IPS-18c (cell line): ENCODE results near the gene GBF1.
"Not testable (repeated sequence)": the region's sequence is repeated elsewhere in the genome, so short reads cannot be mapped to it uniquely, and the experiment has no call there.

ENCODE experiments used
- H3K4me3 ChIP-seq: 2 replicates; pipeline ENCODE4 v1.7.0; 2013; ENCODE audit warnings: low read depth, mild to moderate bottlenecking, low read length, moderate library complexity; ENCODE audit not compliant: insufficient read depth
- H3K9me3 ChIP-seq: one replicate; pipeline ENCODE4 v1.6.1; 2013; ENCODE audit warnings: mild to moderate bottlenecking, low read length, moderate library complexity; ENCODE audit not compliant: control insufficient read depth, insufficient read depth

GBF1 gene

DNA sequence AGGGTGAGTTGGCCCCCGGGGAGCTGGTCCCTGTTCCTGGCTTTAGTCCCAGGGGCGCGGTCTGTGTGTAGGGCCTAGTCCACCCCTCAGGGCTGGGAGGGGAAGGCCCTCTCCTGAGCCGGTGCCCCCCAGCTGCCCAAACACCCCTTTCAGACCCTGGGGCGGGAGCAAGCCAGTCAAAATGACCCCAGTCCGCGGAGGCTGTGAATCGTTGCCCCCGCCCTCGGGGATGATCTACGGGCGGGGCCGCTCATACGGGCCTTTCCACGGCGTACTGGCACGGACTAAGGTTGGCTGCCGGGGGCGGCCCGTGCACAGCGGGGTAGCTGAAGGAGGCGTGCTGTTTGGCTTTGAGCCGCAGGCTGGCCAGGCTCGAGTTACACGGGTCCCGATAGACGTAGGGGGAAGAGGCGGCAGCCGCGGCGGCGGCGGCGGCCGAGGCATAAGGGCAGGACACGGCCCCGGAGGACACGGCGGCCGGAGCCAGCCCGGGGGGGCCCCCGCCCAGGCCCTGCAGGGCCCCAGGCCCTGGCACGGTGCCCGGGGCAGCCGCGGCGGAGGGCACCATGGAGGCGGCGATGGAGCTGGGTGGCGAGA, 15.0 kb upstream of the GBF1 start:
- Histone ChIP-seq H3K4me3 (peak overlapping the region; percentile 64), H3K9me3 (peaks cover 2% of the 10 kb centered on the region)

DNA sequence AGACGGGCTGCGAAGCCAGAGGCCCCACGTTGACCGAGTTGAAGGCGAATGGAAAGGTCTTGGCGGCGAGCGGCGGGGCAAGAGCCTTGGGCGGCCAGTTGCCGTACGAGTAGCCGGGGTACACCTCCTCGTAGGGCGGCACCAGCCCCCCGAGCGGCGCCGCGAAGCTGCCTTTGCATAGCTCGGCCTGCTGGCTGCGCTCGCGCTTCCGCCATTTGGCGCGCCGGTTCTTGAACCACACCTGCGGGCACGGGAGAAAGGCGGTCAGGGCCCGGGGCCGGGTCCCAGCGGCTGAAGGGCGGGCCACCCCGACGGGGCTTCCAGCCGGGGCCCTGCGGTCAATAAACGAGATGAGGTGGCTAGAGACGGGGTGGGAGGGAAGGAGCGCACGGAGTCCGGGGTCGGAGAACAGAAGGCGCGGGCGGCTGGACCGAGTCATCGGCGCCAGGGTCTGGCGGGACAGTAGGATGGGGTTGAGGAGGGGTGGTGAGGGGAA, 14.4 kb upstream of the GBF1 start:
- Histone ChIP-seq H3K4me3 (peak overlapping the region; percentile 64), H3K9me3 (peaks cover 2% of the 10 kb centered on the region)

DNA sequence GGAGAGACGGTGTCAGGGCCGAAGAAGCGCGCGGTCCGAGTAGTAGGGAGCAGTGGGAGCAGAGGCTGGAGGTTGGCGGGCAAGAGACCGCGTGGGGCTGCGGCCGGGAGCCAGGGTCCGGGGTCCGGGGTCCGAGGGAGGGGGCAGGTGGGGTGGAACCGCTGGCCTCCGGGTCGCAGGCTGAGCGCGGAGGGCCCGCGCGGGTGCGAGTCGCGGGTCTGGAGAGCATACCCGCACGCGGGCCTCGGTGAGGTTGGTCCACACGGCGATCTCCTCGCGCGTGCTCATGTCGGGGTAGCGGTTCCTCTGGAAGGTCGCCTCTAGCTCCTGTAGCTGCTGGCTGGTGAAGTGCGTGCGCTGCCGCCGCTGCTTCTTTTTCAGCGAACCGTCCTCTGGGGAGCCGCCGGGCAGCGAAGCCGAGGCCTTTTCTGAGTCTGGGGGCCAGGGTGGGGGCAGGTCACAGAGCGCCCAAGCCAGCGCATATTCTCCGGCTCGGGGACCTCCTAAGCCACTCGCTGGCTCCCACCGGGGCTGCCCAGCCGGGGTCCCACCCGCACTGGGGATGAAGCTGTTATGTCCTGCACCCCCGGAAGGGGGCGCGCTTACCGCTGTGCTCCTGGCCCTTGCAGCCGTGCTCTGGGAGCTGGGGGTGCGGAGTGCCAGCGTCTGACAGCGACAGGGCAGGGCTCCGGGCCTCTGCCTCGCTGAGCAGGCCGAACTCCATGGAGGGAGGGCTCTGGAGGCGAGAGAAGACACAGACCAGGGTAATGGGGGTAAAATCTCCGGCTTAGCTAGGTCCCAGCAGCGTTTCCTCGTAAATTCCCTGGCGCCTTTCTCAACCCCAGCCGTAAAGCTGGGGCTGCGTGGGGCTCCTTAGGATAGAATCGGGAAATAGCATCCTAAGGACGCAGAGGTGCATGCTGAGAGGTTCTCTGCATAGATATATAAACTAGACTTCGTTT, 13.7 kb upstream of the GBF1 start:
- Histone ChIP-seq H3K9me3 (peaks cover 2% of the 10 kb centered on the region), H3K4me3 (peak overlapping the region; percentile 64)

DNA sequence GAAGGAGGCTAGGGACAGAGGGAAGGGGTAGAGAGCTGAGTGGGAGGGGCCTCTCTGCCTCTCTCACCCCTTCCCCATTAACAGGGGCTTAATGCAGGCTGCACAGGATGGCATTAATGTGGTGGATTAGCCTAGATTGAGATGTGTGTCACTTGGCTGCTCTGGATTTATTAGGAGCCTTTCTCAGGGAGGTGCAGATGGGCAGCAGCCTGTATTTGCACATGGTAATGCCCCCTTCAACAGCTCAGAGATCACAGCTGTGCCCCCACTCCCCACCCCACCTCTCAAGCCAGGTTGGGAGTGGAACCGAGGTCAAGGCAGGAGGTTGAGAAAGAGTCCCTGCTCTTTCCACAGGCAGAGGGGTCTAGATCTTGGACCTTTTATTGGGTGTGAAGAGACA, 11.3 kb upstream of the GBF1 start:
- Histone ChIP-seq H3K9me3 (peaks cover 2% of the 10 kb centered on the region), H3K4me3 (no peak overlapping the region)

DNA sequence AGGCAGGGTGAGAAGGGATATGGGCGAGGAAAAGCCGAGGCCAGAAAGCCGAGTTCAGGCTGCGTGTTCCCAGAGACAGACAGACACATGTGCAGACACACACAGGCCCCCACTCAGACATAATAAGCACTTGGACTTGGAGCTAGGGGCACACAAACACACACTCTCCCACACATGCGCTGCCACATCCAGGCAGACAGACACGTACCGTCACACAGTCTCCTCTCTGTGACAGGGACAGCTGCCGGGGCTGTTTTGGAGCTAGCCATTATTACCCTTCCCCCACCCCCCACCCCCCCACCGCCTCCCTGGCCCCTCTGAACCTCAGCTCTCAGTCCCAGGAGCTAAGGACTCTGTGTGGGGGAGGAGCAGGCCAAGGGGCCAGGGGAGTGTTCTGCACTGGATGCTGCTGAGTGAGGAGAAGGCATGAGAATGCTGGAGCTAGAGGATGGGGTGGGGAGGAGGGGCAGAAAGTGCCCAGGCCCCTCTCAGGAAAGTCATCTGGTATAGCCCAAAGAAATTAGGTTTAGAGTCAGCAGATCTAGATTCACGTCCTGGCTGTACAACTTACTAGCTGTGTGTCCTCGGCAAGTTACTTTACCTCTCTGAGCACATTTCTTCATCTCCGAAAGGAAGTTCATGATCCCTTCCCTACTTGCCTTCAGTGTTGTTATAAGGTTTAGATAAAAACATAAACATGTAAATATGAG, 10.3 kb upstream of the GBF1 start:
- Histone ChIP-seq H3K4me3 (no peak overlapping the region), H3K9me3 (peaks cover 2% of the 10 kb centered on the region)

DNA sequence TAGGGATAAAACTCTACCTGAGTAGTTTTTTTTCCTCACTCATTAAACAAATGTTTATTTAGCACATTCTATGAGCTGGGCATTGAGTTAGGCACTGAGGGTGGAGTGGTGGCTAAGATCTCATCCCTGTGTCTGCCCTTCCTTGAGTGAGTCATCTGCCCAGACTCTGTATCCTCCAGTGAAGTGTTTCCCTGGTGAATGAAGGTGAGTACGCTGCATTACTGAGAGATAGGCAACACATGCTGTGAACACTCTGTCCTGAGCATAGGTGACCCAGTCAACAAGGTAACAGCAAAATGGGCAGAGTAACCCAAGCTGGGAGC, 9.8 kb upstream of the GBF1 start:
- H3K4me3 ChIP-seq = no peak overlapping the region
- H3K9me3 ChIP-seq = peaks cover 2% of the 10 kb centered on the region

DNA sequence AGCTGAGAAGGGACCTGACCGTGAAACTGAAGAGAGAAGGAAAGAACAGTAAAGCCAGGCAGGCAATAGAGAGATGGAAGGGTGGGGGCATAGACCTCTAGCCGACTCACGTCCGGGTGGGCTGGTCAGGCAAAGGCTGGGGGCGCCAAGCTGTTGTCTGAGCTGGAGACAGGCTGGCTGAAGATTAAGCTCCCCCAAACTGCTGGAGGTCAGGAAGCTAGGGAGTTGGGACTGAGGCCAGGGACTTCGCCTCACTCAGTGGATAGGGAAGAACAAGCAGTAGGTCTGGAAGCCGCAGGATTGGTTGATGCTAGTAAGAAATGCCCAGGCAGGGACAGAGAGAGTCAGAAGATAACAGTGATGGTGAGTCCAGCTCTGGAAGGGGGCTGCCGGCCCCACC, 9.3 kb upstream of the GBF1 start:
- Histone ChIP-seq H3K4me3 (no peak overlapping the region), H3K9me3 (peaks cover 2% of the 10 kb centered on the region)

DNA sequence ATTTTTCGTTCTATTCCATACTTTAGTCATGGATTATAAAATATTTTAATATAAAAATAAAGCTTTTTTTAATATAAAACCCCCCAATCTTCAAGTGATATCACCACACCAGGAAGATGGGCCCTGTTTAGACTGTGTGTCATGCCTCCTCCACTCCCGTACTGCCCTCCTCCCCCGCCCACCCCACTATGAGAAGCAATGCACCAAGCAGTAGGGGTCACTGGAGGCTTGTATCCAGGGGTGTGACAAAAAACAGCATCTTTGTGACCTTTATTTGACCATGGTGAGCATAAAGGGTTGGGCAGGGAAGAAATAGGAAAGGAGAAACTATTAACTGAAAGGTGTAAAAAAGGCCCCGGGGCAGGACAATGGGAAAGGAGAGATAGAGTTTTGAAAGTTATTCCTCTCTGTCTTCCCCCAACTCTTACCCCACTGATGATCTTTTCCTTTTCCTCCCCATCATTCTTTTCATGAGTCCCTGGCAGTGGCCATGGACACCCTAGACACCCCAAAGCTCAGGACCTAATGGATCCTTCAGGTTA, 7.5 kb upstream of the GBF1 start:
- H3K4me3 ChIP-seq = no peak overlapping the region
- H3K9me3 ChIP-seq = no peaks in the 10 kb centered on the region

DNA sequence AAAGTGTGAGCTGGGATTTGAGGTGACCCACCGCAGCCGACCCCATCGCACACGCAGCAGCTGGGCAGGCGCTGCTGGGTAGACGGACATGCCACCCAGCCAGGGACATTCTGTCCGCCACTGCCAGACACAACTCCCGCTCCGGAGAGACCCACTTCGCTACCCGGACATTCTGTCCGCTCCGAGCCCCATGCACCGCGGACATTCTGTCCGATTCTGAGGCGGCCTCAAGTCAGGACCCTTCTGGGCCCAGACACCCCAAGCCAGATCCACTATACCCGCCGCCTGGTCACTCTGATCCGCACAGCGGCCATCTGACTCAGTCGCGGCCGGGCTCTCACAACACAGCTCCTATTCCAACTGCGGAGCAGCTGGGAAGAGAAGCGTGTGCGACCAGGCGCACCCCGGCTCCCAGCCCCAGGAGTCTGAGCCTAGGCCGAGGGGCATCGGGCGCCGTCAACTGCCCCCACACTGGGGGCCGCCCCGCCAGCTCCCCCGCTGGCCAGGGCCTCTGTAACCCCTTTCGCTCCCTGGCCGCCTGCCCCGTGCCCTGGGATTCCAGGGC, 4.8 kb upstream of the GBF1 start:
- peak overlapping the region; percentile 45 for H3K4me3 ChIP-seq

DNA sequence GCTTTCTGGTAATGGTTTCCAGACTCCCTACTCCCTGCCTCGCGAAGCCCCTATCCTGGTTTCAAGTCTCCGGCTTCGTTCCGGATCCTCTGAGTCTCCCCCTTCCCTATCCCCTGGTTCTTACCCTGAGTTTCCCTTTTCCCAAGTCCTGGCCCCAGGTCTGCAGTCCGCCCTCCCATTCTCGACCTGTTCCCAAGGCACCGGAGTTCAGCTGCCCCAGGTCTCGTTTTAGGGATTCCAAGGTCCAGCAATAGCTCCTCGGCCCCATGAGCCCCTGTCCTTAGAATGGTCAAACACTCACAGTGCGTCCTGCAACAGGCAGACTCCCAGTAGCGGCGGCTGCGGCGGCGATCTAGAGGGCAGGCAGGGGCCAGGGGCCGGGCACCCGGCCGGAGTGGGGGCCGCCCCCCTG, 4.3 kb upstream of the GBF1 start:
- peak overlapping the region; percentile 45 for H3K4me3 ChIP-seq
- H3K9me3 ChIP-seq = no peaks in the 10 kb centered on the region

More for the DNA sequence above, 4.8 kb upstream of the GBF1 start:
- H3K9me3 ChIP-seq = no peaks in the 10 kb centered on the region

DNA sequence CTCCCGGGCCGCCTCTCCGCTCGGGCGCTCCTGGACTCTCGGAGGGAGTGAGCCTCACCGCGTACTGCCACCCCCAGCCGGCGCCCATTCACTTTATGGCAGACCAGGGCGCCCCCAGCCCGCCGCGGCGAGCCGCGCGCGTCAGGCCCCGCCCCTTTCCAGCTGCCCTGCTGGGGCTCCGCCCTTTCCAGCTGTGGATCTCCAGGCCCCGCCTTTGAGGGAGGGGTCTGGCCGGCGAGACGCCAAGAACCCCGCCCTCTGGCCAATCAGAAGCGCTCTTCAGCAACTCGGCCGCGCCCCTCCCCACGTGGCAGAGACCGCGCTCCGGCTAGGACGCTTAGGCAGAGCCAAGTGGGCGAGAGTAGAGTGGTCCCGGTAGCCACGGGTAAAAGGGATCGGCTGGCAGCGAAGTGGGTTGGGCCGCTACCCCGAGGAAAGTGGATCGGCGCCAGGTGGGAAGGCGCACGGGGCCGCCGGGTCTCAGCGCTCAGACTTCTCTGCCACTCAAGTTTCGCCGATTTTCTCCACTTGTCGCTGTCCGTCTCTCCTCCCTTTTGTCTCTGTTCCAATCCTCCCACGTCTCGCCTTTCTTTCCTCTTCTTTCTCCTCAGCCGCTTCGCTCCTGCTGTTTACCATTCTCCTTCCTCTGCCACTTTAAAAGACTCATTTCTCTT, 3.8 kb upstream of the GBF1 start, which contains the start of gene PITX3:
Gene PITX3, minus strand, starts transcription at position 69 of the 674 bp plus-strand sequence. CDS start 9,432 bp downstream, outside the sequence.
- Histone ChIP-seq H3K4me3 (peak within 1 kb of the TSS; percentile 45), H3K9me3 (no peaks in the 10 kb centered on the region)

DNA sequence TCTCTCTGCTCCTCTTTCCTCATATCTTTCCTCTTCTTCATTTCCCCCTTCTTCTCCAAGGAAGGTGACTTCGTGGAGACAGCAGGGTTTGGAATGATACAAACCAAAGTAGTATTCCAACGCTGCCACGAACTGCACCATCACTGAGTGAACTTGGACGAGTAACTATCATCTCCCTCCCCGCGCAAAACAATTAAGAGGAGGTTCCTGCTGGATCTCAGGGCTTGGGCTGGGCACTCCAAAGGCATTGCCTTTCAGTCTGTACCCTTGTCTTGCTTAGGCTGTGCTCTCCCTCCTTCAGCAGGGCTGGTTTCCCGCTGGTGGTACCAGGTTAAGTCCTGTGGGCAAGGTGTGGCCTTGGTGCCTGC, 3.2 kb upstream of the GBF1 start:
- Histone ChIP-seq H3K4me3 (peak overlapping the region; percentile 45; the same call in 1 of the 2 replicates), H3K9me3 (no peaks in the 10 kb centered on the region)

DNA sequence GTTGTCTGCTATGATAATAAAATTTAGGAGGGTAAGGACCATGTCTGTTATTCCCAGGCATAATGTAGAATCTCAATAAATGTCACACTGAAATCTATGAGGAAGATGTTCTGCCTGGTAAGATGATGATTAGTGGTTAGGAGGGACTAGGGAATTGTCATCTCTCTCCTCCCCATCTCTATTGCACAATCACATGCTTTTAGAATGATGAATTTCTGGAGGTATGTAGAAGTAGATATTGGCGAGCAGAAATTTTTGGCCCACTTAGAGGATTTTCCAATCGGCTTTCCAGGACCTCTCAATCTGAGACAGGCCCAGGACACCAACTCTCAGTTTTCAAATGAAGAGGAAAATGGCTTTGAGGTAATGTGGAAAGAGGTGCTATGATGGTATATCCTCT, 2.0 kb upstream of the GBF1 start:
- no peak overlapping the region for H3K4me3 ChIP-seq
- no peaks in the 10 kb centered on the region for H3K9me3 ChIP-seq

DNA sequence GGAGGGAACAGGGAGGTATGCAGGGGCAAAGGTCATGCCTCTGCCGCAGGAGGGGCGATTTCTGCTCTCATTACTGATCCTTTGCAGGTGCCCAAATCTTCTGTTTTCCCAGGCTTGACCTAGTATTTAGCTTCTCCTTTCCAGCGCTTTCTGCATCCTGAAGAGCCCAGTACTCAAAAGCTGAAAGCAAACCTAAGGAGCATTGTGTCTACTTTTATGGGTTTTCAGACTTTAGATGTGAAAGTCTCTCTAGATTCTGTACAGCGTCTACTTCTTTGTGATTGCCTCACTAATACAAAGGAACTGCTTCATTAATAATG, 560 bp downstream of the GBF1 start:
- Histone ChIP-seq H3K9me3 (no peaks in the 10 kb centered on the region), H3K4me3 (peak overlapping the region; percentile 88)

DNA sequence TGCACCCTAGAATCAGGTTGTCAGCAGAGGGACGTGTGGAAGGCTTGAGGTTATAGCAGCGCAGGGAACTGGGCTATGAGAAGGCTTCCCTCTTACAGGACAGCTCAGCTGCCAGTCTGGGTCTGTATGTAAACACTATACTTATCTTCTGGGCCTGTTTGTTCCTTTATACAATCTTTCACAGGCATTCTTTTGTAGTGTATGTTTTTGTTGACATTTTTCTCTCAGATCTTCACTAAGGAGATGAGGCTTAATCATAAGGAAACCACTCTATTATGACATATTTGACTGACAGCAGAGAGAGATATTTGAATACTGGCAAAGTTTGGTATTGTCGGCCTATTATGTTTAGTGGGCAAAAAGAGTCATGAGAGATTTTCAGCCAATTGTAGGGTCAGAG, 929 bp downstream of the GBF1 start:
- no peaks in the 10 kb centered on the region for H3K9me3 ChIP-seq
- peak overlapping the region; percentile 88 for H3K4me3 ChIP-seq

DNA sequence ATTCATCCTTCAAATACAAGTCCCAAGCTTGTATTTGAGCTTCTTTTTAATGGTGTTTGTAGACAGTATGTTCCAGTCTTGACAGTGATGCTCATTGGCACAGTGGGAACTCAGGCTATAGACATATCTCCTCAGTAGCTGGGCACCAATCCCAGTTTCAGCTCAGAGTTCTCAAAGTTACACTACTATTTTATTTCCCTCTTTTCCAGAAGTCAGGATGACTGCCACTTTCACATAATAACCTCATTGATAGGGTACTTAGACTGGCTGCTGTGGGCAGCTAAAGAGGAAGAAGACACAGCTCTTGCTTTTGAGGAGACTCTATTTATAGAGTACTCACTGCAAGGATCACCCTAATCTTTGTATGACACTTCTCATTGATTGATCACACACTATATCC, 2.4 kb downstream of the GBF1 start:
- Histone ChIP-seq H3K9me3 (no peaks in the 10 kb centered on the region), H3K4me3 (no peak overlapping the region)

DNA sequence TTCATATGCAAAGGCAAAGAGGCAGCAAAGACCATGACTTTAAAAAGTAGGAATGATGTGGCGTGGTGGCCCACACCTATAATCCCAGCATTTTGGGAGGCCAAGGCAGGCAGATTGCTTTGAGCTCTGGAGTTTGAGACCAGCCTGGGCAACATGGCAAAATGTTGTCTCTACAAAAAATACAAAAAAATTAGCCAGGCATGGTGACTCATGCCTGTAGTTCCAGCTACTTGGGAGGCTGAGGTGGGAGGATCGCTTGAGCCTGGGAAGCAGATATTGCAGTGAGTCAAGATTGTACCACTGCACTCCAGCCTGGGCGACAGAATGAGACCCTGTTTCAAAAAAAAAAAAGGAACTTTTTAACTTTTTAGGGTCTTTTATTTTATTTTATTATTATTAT, 7.2 kb downstream of the GBF1 start:
- H3K4me3 ChIP-seq, H3K9me3 ChIP-seq: not testable (repeated sequence)
